ENCODE data around the gene SLC41A2. TPM values are rescaled to one million over a fixed set of nuclear protein-coding genes. Genes with fewer than 3 reads are reported as not detected.

SLC41A2 gene
- polyA plus RNA-seq, 1 experiment, result 3.6 TPM

- no peak overlapping the region for H3K27ac ChIP-seq (ENCODE audit: low read depth, low read length)
- CTCF ChIA-PET, result no interaction called here
- no peaks in the 10 kb centered on the region for H3K27me3 ChIP-seq (ENCODE audit: control insufficient read depth, insufficient read depth, low read length)
- TF ChIP-seq, protein P1, sequence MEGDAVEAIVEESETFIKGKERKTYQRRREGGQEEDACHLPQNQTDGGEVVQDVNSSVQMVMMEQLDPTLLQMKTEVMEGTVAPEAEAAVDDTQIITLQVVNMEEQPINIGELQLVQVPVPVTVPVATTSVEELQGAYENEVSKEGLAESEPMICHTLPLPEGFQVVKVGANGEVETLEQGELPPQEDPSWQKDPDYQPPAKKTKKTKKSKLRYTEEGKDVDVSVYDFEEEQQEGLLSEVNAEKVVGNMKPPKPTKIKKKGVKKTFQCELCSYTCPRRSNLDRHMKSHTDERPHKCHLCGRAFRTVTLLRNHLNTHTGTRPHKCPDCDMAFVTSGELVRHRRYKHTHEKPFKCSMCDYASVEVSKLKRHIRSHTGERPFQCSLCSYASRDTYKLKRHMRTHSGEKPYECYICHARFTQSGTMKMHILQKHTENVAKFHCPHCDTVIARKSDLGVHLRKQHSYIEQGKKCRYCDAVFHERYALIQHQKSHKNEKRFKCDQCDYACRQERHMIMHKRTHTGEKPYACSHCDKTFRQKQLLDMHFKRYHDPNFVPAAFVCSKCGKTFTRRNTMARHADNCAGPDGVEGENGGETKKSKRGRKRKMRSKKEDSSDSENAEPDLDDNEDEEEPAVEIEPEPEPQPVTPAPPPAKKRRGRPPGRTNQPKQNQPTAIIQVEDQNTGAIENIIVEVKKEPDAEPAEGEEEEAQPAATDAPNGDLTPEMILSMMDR (IDR thresholded peaks at IDR 0.05; ENCODE audit: low read depth, low read length), result no peak
- POLR2A ChIA-PET, result no interaction called here
- no peak overlapping the region for H3K4me3 ChIP-seq (ENCODE audit: low read depth, low read length)
- H3K9me3 ChIP-seq (ENCODE audit: control insufficient read depth, insufficient read depth, low read length), result no peaks in the 10 kb centered on the region; the same call in 1 of the 2 replicates
- no peak for DNase-seq (ENCODE audit: low read depth, low spot score)
These were observed 15.2 kb upstream of the SLC41A2 start for GRCh38 chr12:104973250-104973649.

DNA sequence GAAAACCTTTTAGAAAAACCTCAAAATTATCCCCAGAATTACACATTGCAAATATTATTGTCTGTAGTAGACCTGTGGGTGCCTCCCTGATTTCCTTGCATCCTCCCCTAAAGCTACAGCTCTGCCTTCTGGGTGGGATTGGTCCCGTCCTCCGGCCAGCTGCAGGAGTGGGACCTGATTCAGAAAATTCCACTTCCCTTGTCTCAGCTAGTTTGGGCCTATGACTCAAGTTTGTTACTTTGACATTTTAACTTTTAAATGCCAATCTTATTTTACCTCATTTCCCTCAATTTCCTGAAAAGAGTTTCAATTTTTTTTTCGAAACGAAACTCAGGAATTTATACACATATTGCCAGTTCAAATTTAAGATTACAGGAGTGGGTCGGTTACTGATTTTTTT is 13.2 kb upstream of the SLC41A2 start:
- Histone ChIP-seq H3K27me3 (ENCODE audit: control insufficient read depth, insufficient read depth, low read length) (no peaks in the 10 kb centered on the region), H3K9me3 (ENCODE audit: control insufficient read depth, insufficient read depth, low read length) (no peaks in the 10 kb centered on the region), H3K4me3 (ENCODE audit: low read depth, low read length) (no peak overlapping the region), H3K27ac (ENCODE audit: low read depth, low read length) (no peak overlapping the region)
- POLR2A ChIA-PET, result no interaction called here
- TF ChIP-seq, protein P1 (IDR thresholded peaks at IDR 0.05; ENCODE audit: low read depth, low read length), result no peak
- CTCF ChIA-PET, result interaction anchor here (1.8 kb wide), 1 partner anchor 590 kb away, joined by 6 read pairs; no protein-coding TSS in a partner anchor
- no peak for DNase-seq (ENCODE audit: low read depth, low spot score)

DNA sequence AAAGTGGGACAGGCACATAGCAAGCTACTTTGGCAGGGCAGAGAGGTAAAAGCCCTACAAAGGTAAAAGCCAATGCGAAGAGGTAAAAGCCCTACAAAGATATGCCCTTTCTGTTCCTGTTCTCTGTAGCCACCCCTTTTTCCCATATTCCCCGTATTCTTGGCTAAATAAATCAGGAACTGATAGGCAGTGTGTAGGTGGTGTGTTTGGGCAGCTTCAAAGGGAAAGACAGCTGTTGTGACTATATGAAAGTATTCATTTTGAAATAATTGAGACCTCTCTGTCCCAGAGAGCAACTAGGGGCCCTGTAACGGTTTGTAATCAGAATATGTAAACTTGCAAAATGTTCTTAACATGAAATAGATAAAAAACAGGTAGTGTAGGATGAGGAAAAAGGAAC is 11.3 kb upstream of the SLC41A2 start:
- CTCF ChIA-PET, result no interaction called here

GRCh38 chr12:104966677-104967076 is 8.6 kb upstream of the SLC41A2 start:
- no peak for DNase-seq (ENCODE audit: low read depth, low spot score)
- Histone ChIP-seq H3K4me3 (ENCODE audit: low read depth, low read length) (no peak overlapping the region), H3K27ac (ENCODE audit: low read depth, low read length) (no peak overlapping the region), H3K9me3 (ENCODE audit: control insufficient read depth, insufficient read depth, low read length) (no peaks in the 10 kb centered on the region), H3K27me3 (ENCODE audit: control insufficient read depth, insufficient read depth, low read length) (peaks cover 18% of the 10 kb centered on the region)
- TF ChIP-seq, protein P1 (IDR thresholded peaks at IDR 0.05; ENCODE audit: low read depth, low read length), result no peak
- ChIA-PET CTCF (no interaction called here), POLR2A (no interaction called here)

More for the DNA sequence above, 11.3 kb upstream of the SLC41A2 start:
- Histone ChIP-seq H3K27me3 (ENCODE audit: control insufficient read depth, insufficient read depth, low read length) (peaks cover 10% of the 10 kb centered on the region), H3K4me3 (ENCODE audit: low read depth, low read length) (no peak overlapping the region), H3K9me3 (ENCODE audit: control insufficient read depth, insufficient read depth, low read length) (no peaks in the 10 kb centered on the region), H3K27ac (ENCODE audit: low read depth, low read length) (no peak overlapping the region)
- DNase-seq (ENCODE audit: low read depth, low spot score), result no peak
- POLR2A ChIA-PET, result interaction anchor here (0.7 kb wide), 1 partner anchor 424 kb away, joined by 4 read pairs; no protein-coding TSS in a partner anchor
- TF ChIP-seq, protein P1 (IDR thresholded peaks at IDR 0.05; ENCODE audit: low read depth, low read length), result no peak

DNA sequence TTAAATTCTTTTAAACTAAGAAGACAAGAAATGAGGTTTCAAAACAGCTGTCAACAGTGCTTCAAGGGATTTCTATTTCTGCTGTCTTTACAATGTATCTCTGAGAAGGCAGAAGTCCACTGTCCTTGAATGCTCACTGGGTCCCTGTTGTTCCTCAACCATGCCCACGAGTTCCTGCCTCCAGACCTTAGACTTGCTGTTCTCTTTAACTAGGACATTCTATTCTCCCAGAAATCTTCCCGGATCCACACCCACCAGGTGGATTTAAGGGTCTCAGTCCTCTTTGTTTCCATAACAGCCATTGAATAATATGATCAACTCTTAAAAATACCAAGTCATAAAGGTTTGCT is 6.7 kb upstream of the SLC41A2 start:
- H3K27me3 ChIP-seq (ENCODE audit: control insufficient read depth, insufficient read depth, low read length), result peaks cover 18% of the 10 kb centered on the region
- CTCF ChIA-PET, result no interaction called here
- TF ChIP-seq, protein P1 (IDR thresholded peaks at IDR 0.05; ENCODE audit: low read depth, low read length), result no peak
- no peak overlapping the region for H3K27ac ChIP-seq (ENCODE audit: low read depth, low read length)
- no peaks in the 10 kb centered on the region for H3K9me3 ChIP-seq (ENCODE audit: control insufficient read depth, insufficient read depth, low read length)
- POLR2A ChIA-PET, result no interaction called here
- DNase-seq (ENCODE audit: low read depth, low spot score), result no peak
- H3K4me3 ChIP-seq (ENCODE audit: low read depth, low read length), result no peak overlapping the region
